GM19395 (cell line): ENCODE measurements around the gene RGL1.

ENCODE experiments used
- ATAC-seq: cut with Tn5 transposase; IDR thresholded peaks from one replicate; pipeline ENCODE4 v1.9.1; 2021; ENCODE audit warnings: mild to moderate bottlenecking, moderate library complexity; ENCODE audit not compliant: unreplicated experiment

RGL1 gene

GRCh38 chr1:183911285-183911684 is 106.4 kb downstream of the RGL1 start:
- ATAC-seq: peak; percentile 78

GRCh38 chr1:183912265-183912886 is 107.5 kb downstream of the RGL1 start:
- peak; percentile 60 for ATAC-seq

GRCh38 chr1:183913567-183913993 is 108.7 kb downstream of the RGL1 start:
- ATAC-seq: no peak

DNA sequence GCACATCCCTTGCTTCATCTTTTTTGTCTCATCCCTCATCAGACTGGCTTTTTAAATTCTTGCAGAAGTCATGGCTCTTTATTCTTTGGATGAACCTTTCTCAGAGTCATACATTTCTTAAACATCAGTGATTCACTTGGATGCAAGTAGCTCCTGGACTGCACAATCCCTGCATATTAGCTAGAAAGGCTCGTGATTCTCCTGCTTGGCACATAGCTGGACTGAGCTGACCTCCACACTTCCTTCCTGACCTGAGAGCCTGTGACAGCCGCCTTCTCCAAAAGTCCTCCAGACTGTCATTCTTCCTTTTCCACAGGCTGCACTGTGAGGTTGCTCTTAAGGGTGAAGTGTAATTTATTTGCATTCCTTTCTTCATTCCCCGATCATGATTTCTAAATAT is 109.4 kb downstream of the RGL1 start:
- no peak for ATAC-seq

DNA sequence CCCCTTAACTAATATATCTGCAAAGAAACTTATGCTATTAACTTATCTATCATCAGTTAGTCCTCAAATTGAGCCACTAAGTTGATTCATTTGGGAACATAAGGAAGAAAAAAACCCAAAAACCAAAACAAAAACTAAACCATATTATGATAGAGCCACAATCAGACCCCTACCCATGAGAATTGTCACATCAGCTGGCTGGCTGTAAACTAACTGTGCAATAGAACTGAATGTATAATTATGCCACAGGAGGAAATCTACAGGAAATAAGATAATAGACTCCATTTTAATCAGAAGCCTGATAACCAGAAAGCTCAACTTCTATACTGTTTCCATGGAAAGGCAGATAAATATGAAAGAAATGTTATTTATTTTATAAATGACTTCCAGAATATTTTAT is 110.0 kb downstream of the RGL1 start:
- no peak for ATAC-seq

- ATAC-seq: peak; percentile 49
These were observed 110.9 kb downstream of the RGL1 start for GRCh38 chr1:183915625-183916510.

DNA sequence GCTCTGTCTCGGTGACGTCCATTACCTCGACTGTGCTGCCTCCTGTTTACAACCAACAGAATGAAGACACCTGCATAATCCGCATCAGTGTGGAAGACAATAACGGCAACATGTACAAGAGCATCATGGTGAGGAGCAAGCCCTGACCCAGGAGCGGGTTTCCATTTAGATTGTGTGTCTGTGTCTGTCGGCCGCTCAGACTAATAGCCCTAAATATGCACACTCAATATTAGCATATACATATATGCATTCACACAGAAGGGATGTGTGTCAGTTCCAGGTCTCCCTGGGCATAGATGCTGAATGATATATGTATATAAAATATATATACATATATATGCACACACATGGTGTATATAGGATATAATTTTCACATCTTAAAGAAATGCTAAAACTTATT is 111.7 kb downstream of the RGL1 start:
- ATAC-seq: no peak

DNA sequence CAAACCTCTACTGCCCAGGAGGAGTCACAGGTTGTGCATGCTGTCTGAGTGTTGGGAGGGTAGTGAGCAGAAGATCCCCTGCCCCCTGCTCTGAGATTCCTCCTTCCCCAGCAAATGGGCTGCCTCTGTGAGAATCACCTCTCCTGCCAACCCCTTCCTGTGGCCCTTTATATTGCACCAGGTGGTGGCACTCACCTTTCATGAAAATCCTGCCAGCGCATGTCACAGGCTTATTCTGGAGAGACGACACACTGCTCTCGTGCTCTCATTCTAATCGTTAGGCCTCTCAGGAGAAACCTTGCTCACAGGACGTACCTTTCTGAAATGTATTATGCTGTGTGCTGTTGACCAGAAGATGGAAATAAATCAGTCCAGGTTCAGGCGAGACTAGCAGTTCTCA is 113.7 kb downstream of the RGL1 start:
- ATAC-seq: no peak

DNA sequence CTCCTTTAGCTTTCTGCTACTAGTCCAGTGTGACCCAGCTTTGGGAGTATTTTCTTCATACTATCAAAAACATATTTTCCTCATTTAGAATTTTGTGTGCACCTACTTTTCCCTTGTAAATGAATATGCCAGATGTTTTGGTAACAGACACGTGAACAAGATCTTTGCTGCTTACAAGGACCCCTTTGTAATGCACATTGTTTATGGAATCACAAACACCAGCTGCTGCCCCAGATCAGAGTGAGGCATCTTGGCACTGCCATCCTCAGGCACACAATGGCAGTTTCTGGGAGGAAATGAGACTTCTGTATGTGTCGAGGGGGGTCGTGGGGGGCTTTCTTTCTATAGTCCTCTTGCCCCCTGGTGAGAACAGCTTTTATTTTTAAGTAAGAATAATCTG is 115.7 kb downstream of the RGL1 start:
- no peak for ATAC-seq

DNA sequence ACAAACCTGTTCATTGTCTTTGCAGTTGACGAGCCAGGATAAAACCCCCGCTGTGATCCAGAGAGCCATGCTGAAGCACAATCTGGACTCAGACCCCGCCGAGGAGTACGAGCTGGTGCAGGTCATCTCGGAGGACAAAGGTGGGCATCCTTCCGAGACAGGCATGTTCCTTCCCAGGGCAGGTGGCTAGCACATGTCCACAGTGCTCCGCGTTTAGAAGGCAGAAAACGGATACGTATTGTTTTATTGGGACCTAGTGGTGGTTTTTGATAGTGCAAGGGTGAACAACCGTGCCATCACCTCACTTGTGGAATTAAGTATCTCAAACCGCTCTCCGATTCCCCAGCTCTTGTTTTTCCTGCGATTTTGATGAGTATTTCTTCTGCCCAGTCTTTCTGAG is 117.3 kb downstream of the RGL1 start:
- no peak for ATAC-seq

- no peak for ATAC-seq
These were observed 121.0 kb downstream of the RGL1 start for GRCh38 chr1:183925947-183926346.

DNA sequence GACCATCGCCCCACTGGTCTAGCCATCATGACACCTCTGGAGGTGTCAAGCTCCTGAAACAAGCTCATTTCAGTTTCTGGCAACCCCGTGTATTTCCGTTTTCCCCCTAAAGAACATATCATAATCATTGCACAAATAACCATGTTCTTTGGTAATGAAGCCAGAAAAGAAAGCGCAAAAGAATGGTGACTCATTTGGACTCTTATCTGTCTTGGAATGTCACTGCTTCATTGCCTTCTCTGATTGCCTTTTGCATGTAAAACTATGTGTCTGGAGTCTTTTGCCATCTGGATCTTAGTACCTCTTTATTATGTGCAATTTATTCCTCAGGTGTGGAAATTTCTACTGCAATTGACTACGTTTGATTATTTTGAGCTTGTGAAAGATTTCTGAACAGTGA is 122.1 kb downstream of the RGL1 start:
- no peak for ATAC-seq

DNA sequence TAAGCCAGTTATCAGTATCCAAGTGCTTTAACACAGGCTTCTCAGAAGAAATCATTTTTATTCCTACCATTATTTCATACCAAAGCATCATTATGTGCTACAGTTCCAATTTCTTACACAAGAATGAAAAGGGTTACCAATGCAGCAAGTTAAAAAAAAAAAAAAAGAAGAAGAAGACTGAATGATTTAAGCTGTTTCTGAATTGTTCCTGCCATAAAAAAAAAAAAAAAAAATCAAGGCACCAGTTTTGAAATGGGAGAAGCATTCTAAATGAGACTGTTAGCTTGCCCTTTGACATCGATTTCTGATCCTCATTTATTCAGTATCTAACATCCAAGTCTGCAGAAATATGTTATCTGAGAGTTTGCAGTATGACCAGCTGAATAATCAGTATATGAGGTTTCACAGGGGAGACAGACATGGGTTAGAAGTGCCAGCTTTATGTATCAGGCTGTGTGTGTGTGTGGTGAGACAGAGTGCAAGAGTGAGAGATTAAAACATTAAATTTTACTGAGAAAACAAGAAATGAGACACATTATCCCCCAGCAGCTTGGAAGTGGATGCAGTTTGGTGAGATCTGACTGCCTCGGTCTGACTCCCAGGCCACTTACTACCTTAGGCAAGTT is 126.8 kb downstream of the RGL1 start:
- ATAC-seq: no peak

- no peak for ATAC-seq
These were observed 127.5 kb downstream of the RGL1 start for GRCh38 chr1:183932412-183932811.

- ATAC-seq: no peak
These were observed 128.7 kb downstream of the RGL1 start for GRCh38 chr1:183933528-183934179.

DNA sequence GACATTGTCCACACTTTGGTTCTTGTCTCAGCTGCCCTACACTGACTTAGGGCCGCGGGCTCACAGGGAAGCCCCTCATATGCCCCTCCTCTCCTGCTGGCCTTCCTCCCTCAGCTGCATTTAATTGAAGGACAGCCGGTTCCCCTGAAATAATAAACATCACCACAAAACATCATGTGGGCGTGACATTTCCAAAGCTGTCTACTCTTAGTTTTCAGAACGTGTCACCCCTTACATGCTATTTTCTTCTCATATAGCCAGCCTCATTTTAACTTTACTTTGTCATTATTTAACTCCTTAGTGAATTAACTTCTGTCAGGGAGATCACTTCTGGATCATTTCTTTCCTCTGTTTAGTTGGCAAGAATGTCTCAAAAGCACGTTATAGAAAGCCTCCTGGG is 129.4 kb downstream of the RGL1 start:
- ATAC-seq: no peak

- ATAC-seq: no peak
These were observed 131.1 kb downstream of the RGL1 start for GRCh38 chr1:183936009-183936408.

- ATAC-seq: no peak
These were observed 131.9 kb downstream of the RGL1 start for GRCh38 chr1:183936791-183937190.

DNA sequence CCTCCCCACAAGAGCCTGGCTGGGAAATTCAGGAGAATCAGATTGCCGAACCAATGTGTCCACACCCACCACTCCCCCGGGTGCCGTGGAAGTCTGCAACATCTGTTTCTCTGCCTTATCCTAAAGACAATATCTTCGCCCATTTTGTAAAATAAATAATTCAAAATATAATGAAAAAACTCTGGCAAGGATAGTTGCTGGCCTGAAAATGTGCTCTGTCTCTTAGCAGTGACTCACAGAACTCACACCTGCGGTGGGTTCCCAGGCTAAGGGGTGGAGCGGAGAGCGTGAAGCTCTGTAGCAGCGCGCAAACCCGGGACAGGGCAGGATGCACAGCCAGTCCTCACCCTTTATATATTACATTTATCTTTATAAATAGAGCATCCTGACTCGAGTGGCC is 132.7 kb downstream of the RGL1 start:
- ATAC-seq: no peak

DNA sequence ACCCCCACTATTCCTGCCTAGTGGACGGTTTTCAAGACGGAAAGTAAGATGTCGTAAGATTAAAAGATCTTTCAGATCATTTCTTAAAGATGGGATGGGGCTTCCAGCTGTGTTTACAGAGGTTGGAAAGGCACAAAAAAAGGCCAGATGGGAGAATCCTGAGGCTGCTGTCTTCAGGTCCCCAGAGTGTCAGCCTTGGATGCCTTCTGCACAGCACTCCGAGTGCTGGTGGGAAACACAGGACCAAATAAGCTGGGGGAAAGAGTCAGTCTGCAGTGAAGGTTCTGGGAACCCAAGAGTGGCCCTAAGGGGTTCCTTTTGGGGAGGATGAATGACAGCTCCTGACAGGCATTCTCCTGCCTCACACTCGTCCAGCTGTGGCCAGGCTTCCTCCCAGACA is 136.1 kb downstream of the RGL1 start:
- ATAC-seq: no peak

- peak; percentile 78 for ATAC-seq
These were observed 138.2 kb downstream of the RGL1 start for GRCh38 chr1:183942933-183943693.
